HepG2 (cell line): ENCODE measurements around the gene OARD1. TPM values are rescaled to one million over a fixed set of nuclear protein-coding genes. Genes with fewer than 3 reads are reported as not detected.

Source experiments
- ARID2 ChIP-seq: sonication (generic); formaldehyde crosslinking; IDR thresholded peaks from 2 replicates; pipeline ENCODE4 v1.8.1; 2022; ENCODE audit warnings: mild to moderate bottlenecking, missing genetic modification reagents, borderline replicate concordance
- CHCHD3 ChIP-seq: sonication (generic); formaldehyde crosslinking; IDR thresholded peaks from 2 replicates; pipeline ENCODE4 v1.8.0; 2022; ENCODE audit warnings: mild to moderate bottlenecking, missing genetic modification reagents, moderate library complexity
- DDIT3 ChIP-seq: sonication (generic); formaldehyde crosslinking; IDR thresholded peaks from 2 replicates; pipeline ENCODE4 v1.4.0; 2020; ENCODE audit warnings: mild to moderate bottlenecking, missing genetic modification reagents
- EZH2 ChIP-seq: conservative IDR thresholded peaks from 2 replicates; pipeline ENCODE4 v1.6.1; 2012; ENCODE audit warnings: mild to moderate bottlenecking, low read depth, low read length, moderate library complexity
- GTF3A ChIP-seq: sonication (generic); formaldehyde crosslinking; conservative IDR thresholded peaks from 2 replicates; pipeline ENCODE4 v1.4.0; 2020; ENCODE audit warnings: mild to moderate bottlenecking, missing genetic modification reagents
- HDAC2 ChIP-seq: sonication (generic); formaldehyde crosslinking; IDR thresholded peaks from 2 replicates; pipeline ENCODE4 v1.4.0; 2020; ENCODE audit warnings: missing genetic modification reagents
- HHEX ChIP-seq: IDR thresholded peaks from 2 replicates; pipeline ENCODE4 v1.6.1; 2016; ENCODE audit warnings: control low read depth
- IRF2 ChIP-seq: IDR thresholded peaks from 2 replicates; pipeline ENCODE4 v1.6.1; 2018; ENCODE audit warnings: missing genetic modification reagents, missing compliant biosample characterization
- JUND ChIP-seq: sonication (generic); formaldehyde crosslinking; IDR thresholded peaks from 2 replicates; pipeline ENCODE4 v1.8.0; 2022; ENCODE audit warnings: mild to moderate bottlenecking, missing genetic modification reagents
- LCORL ChIP-seq, 2 experiments: fragments of 450-650 bp in 1 of 2; sonication (generic) in 1 of 2; formaldehyde crosslinking in 1 of 2; IDR thresholded peaks; 2 replicates each; pipeline versions ENCODE4 v1.5.0 to v1.6.1; 2017 to 2020; ENCODE audit warnings: antibody characterized with exemption in 1 of 2, missing genetic modification reagents in 1 of 2
- LRRFIP1 ChIP-seq: sonication (generic); formaldehyde crosslinking; conservative IDR thresholded peaks from 2 replicates; pipeline ENCODE4 v1.4.0; 2020; ENCODE audit warnings: missing genetic modification reagents
- MATR3 ChIP-seq: sonication (generic); formaldehyde crosslinking; IDR thresholded peaks from 2 replicates; pipeline ENCODE4 v1.4.0; 2020; ENCODE audit warnings: missing genetic modification reagents
- NBN ChIP-seq: fragments of 450-650 bp; conservative IDR thresholded peaks from 2 replicates; pipeline ENCODE4 v1.6.1; 2017
- PATZ1 ChIP-seq: sonication (generic); formaldehyde crosslinking; IDR thresholded peaks from 2 replicates; pipeline ENCODE4 v1.4.0; 2020; ENCODE audit warnings: missing genetic modification reagents
- PAXIP1 ChIP-seq: sonication (generic); formaldehyde crosslinking; conservative IDR thresholded peaks from 2 replicates; pipeline ENCODE4 v1.4.0; 2020; ENCODE audit warnings: mild to moderate bottlenecking, missing genetic modification reagents, moderate library complexity
- RBM22 ChIP-seq: fragments of 200-400 bp; formaldehyde crosslinking; optimal IDR thresholded peaks from 2 replicates; pipeline ENCODE3; 2017; ENCODE audit warnings: mild to moderate bottlenecking, low read length, moderate library complexity
- SMAD1 ChIP-seq: sonication (generic); formaldehyde crosslinking; IDR thresholded peaks from 2 replicates; pipeline ENCODE4 v1.4.0; 2020; ENCODE audit warnings: missing genetic modification reagents, low read depth, mild to moderate bottlenecking, borderline replicate concordance
- ZBTB49 ChIP-seq: sonication (generic); formaldehyde crosslinking; IDR thresholded peaks from 2 replicates; pipeline ENCODE4 v1.4.0; 2020; ENCODE audit warnings: missing genetic modification reagents, borderline replicate concordance
- ZFP1 ChIP-seq: IDR thresholded peaks from 2 replicates; pipeline ENCODE4 v1.6.1; 2016
- ZNF121 ChIP-seq: sonication (generic); formaldehyde crosslinking; IDR thresholded peaks from 2 replicates; pipeline ENCODE4 v1.5.0; 2020; ENCODE audit warnings: mild to moderate bottlenecking, missing genetic modification reagents
- ZNF761 ChIP-seq: sonication (generic); formaldehyde crosslinking; conservative IDR thresholded peaks from 2 replicates; pipeline ENCODE4 v1.4.0; 2020; ENCODE audit warnings: mild to moderate bottlenecking, missing genetic modification reagents
- polyA plus RNA-seq, 8 experiments: library from polyadenylated mRNA; depleted of rRNA in 3 of 8; stranded (reverse) in 7 of 8; unstranded in 1 of 8; fragments of >200 nt; fragmentation: Illumina TruSeq in 4 of 8; extraction: Trizol in 4 of 8; gene quantifications; 2 replicates each; pipeline versions ENCODE4 v1.2.1 to v1.2.3, GENCODE V29; 2011 to 2016; ENCODE audit warnings: low read depth in 4 of 8, missing spikeins in 1 of 8, mixed read lengths in 1 of 8; ENCODE audit not compliant: insufficient read depth in 1 of 8
- total RNA-seq, 5 experiments: library from RNA; depleted of rRNA; stranded (reverse); fragments of >200 nt; fragmentation: Illumina TruSeq; extraction: Trizol; gene quantifications; 2 replicates each; pipeline ENCODE4 v1.2.3, GENCODE V29; 2016; ENCODE audit warnings: low read depth in 1 of 5

Gene OARD1
- total and polyA plus RNA-seq, 2 of the 13 experiments (the other 11 are each of a cell fraction or from before 2014, with no cell fraction given) = 18.4 to 49.0 TPM

- TF ChIP-seq ZBTB49 (CRISPR knock-in tag) (no peak), PATZ1 (CRISPR knock-in tag) (peak; percentile 43; the same call in 1 of the 2 replicates), IRF2 (CRISPR knock-in tag) (0 out of 2 replicates have a peak, but pooled peaks have one; percentile 36), MATR3 (no peak), RBM22 (no peak), EZH2 (no peak), HDAC2 (CRISPR knock-in tag) (0 out of 2 replicates have a peak, but pooled peaks have one; percentile 34), ZNF121 (CRISPR knock-in tag) (no peak), DDIT3 (CRISPR knock-in tag) (no peak), CHCHD3 (CRISPR knock-in tag) (no peak), HHEX (CRISPR knock-in tag) (no peak), NBN (no peak), PAXIP1 (CRISPR knock-in tag) (peak; percentile 81), ARID2 (CRISPR knock-in tag) (no peak), SMAD1 (CRISPR knock-in tag) (no peak), ZFP1 (CRISPR knock-in tag) (no peak), LCORL (IDR thresholded peaks at IDR 0.05) (no peak), LCORL (CRISPR knock-in tag; IDR thresholded peaks at IDR 0.05) (no peak), GTF3A (CRISPR knock-in tag) (no peak), JUND (CRISPR knock-in tag) (no peak), LRRFIP1 (CRISPR knock-in tag) (no peak), ZNF761 (CRISPR knock-in tag) (no peak)
These were observed 17.0 kb downstream of the OARD1 start (continued) for GRCh38 chr6:41055149-41055548.
